Bone marrow (tissue), 2 donors: ENCODE measurements around the gene PAWR.
"Not testable (repeated sequence)": the region's sequence is repeated elsewhere in the genome, so short reads cannot be mapped to it uniquely, and the experiment has no call there.

ENCODE experiments used
- DNase-seq, 2 donors: peaks; one replicate each; lab custom pipeline; 2025; lab: John Stamatoyannopoulos, UW

Gene PAWR

DNA sequence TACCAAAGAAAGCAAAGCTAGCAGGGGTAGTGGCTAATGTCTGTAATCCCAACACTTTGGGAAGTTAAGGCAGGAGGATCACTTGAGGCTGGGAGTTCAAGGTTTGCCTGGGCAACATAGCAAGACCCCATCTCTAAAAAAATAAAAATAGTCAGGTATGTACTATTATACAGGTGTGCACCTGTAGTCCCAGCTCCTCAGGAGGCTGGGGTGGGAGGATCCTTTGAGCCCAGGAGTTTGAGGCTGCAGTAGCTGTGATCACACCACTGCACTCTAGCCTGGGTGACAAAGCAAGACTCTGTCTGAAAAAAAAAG is 142.2 kb downstream of the PAWR start:
- DNase-seq, result no peak

- no peak for DNase-seq
Observed at GRCh38 chr12:79547735-79548609, 142.8 kb downstream of the PAWR start.

DNA sequence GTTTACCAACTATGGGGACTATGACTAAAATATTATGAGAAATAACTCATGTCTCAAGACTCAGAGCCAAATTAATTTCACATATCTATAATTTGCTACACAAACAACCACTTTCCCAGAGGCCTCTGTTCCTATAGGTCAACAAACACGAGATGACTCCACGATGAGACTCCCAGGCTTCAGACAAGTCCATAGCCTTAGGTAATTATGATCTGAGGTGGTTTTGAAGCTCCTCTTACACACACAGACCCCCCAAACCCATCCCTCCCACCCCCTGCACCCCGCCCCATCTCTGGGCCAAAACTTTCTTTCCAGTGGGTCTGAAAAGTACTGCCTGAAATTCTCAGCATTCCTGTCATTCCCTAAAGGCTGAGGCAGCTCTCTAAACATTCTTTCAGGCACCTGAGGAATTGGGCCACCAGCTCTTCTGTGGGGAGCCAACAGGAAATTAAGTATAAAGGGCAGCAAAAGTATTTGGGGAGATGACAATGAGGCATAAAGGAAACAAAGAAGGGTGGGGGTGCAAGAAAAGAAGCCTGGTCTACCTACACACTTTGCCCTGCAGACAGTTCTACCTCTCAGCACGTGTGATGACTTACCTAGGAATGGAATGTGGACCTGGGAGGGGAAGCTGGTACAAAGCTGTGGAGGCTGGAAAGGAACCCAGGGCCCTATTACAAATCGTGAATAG is 143.6 kb downstream of the PAWR start:
- no peak for DNase-seq

DNA sequence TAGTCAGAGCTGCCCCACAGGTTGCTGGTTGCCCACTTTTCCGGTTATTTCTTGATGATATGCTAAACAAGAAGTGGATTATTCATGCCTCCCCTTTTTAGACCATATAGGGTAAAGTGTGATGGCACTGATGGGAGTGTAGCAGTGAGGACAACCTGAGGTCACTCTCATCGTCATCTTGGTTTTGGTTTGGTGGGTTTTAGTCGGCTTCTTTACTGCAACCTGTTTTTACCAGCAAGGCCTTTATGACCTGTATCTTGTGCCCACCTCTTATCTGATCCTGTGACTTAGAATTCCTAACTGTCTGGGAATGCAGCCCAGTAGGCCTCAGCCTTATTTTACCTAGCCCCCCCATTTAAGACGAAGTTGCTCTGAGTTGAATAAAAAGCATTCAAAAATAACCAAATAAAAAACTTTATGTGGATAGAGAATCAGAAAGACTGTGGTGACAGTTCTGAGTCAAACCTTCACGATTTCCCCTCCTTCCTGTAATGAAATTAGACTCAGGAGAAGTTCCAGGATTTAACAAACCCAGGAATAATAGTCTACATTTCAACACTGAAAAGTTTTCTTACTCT is 144.2 kb downstream of the PAWR start:
- no peak for DNase-seq

- not testable (repeated sequence) for DNase-seq
Observed at GRCh38 chr12:79544439-79544838, 146.3 kb downstream of the PAWR start.

GRCh38 chr12:79537675-79538074 is 153.1 kb downstream of the PAWR start:
- DNase-seq, result no peak

DNA sequence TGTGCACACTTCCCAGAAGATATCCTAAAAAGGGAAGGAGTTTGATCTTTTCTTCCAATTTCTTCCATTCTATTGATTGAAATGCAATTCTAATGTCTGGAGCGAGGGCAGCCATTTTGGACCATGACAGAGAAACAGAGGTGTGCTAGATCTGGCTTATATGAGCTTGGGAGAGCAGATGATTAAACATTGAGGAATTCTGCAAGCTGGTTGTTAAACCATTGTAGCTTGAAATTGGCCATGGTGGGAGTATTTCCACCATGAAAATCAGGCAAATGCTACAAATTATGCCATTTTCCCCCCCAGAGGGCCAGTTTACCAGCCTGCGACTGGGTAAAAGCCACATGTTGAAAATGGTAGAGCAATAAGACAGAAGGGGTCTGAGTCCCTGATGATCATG is 155.0 kb downstream of the PAWR start:
- DNase-seq, result no peak
